A549 treated with AZD9567 at 1 μM for 4 hours (cell line): ENCODE measurements around the gene YIPF5. TPM values are rescaled to one million over a fixed set of nuclear protein-coding genes. Genes with fewer than 3 reads are reported as not detected.

Experiments used
- total RNA-seq: library from RNA; stranded (reverse); fragments of 200-300 nt; extraction: Qiagen RNA extraction; gene quantifications from 5 replicates; pipeline ENCODE4 v1.2.3, GENCODE V29; 2022; ENCODE audit not compliant: insufficient read depth

Gene YIPF5
- total RNA-seq, result 65.9 to 76.0 TPM (median 69.8 TPM) in 5 replicates

GRCh38 chr5:144170276-144171024, at the start of gene YIPF5, which contains the start of gene KCTD16:
YIPF5 (minus strand) TSS chr5:144170659; CDS start chr5:144169955, 704 bp downstream.
KCTD16 (plus strand) TSS chr5:144170873.

Other genes starting within 250 kb of the YIPF5 start
- gene KCTD16, start 214 bp upstream of the YIPF5 start, total RNA-seq, result 0.01 to 0.04 TPM (median 0.03 TPM) in 4 of 5 replicates, not detected in the other